Mucosa of rectum (tissue), 2 donors: ENCODE data around the gene PARG.
"Not testable (repeated sequence)": the region's sequence is repeated elsewhere in the genome, so short reads cannot be mapped to it uniquely, and the experiment has no call there.

ENCODE experiments used
- H3K27ac ChIP-seq, 2 donors: one replicate each; pipeline ENCODE4 v1.7.0; 2013; ENCODE audit warnings: inconsistent platforms in 2 of 2, low read depth in 2 of 2, low read length in 2 of 2
- H3K27me3 ChIP-seq, 2 donors: one replicate each; pipeline ENCODE4 v1.7.0; 2013; ENCODE audit warnings: low read length in 2 of 2; ENCODE audit not compliant: control insufficient read depth in 2 of 2, insufficient read depth in 2 of 2
- H3K36me3 ChIP-seq, 2 donors: one replicate each; pipeline ENCODE4 v1.7.0; 2013; ENCODE audit warnings: low read length in 2 of 2; ENCODE audit not compliant: control insufficient read depth in 2 of 2, insufficient read depth in 2 of 2
- H3K4me1 ChIP-seq, 2 donors: one replicate each; pipeline ENCODE4 v1.7.0; 2013; ENCODE audit warnings: low read length in 2 of 2, mild to moderate bottlenecking in 1 of 2; ENCODE audit not compliant: control insufficient read depth in 2 of 2, insufficient read depth in 2 of 2
- H3K4me3 ChIP-seq, 2 donors: one replicate each; pipeline ENCODE4 v1.7.0; 2013; ENCODE audit warnings: low read length in 2 of 2
- H3K9ac ChIP-seq, 2 donors: one replicate each; pipeline ENCODE4 v1.7.0; 2013; ENCODE audit warnings: low read length in 2 of 2, low read depth in 1 of 2, mild to moderate bottlenecking in 1 of 2
- H3K9me3 ChIP-seq, 2 donors: one replicate each; pipeline ENCODE4 v1.7.0; 2013; ENCODE audit warnings: low read length in 2 of 2; ENCODE audit not compliant: control insufficient read depth in 2 of 2
- donor health status: healthy.
- donor health status: Normal muscosa, but diverticular disease.

Gene PARG

DNA sequence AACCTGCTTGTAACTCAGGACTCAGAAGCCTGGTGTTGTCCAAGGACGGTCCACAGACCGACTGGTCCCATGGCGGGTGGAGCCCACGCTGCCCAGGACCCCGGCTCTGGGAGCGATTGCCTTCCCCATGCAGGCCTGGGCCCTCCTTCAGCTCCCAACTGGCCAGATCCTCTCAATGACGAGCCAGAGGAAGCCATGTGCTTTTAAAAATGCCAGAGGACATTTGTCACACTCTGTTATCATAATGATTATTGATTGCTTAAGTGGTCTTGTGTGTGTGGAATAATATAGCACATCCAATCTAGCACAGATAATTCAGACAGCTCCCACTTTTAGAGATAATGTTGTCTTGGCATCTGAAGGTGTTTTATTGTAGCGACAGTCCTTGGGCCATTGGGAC, 157.1 kb downstream of the PARG start:
- Histone ChIP-seq H3K36me3 (no peaks in the 10 kb centered on the region), H3K9me3 (no peaks in the 10 kb centered on the region), H3K9ac (no peak overlapping the region), H3K4me1 (no peaks in the 10 kb centered on the region), H3K27me3 (peaks cover 0 to 2% of the 10 kb centered on the region in 2 donors), H3K4me3 (no peak overlapping the region), H3K27ac (no peak overlapping the region)

DNA sequence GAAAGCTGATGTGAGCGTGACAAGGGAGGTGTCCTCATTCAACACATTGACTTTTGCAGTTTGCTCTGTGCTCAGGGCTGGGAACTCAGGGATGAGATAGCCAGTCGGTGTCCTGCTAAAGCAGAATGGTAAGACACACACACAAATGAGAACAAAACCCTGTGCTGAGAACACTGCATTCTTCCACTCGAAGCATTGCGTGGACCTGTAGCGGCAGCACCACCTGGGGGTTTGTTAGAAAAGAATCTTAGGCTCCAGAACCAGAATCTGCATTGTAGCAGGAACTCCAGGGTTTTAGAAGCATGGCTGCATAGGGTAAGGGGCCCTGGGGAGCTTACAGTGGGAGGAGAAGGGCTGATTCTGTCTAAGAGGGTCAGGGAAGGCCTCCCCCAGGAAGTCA, 158.2 kb downstream of the PARG start:
- Histone ChIP-seq H3K9ac (no peak overlapping the region), H3K4me1 (no peaks in the 10 kb centered on the region), H3K27ac (no peak overlapping the region), H3K27me3 (peaks cover 0 to 2% of the 10 kb centered on the region in 2 donors), H3K36me3 (no peaks in the 10 kb centered on the region), H3K4me3 (no peak overlapping the region), H3K9me3 (no peaks in the 10 kb centered on the region)

DNA sequence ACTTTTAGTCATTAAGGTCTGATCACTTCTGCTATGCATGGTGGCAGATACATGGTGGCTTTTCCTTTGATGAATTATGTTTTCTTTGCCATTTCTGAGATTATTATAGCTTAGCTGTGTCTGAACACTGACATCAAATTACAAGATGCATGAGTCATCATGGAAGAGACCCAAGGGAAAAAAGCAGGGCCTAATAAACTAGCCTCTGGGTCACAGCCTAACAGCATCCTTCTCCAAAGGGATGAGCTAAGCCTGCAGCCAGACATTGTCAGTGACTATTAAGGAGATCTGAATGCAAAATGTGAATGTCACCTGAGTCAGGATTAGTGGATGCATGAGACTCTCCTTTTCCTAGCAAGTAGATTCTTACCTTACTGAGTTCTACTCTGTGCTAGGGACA, 160.6 kb downstream of the PARG start:
- Histone ChIP-seq H3K27ac (no peak overlapping the region), H3K9me3 (no peaks in the 10 kb centered on the region), H3K9ac (no peak overlapping the region), H3K4me1 (no peaks in the 10 kb centered on the region), H3K27me3 (no peaks in the 10 kb centered on the region), H3K36me3 (no peaks in the 10 kb centered on the region), H3K4me3 (no peak overlapping the region)

DNA sequence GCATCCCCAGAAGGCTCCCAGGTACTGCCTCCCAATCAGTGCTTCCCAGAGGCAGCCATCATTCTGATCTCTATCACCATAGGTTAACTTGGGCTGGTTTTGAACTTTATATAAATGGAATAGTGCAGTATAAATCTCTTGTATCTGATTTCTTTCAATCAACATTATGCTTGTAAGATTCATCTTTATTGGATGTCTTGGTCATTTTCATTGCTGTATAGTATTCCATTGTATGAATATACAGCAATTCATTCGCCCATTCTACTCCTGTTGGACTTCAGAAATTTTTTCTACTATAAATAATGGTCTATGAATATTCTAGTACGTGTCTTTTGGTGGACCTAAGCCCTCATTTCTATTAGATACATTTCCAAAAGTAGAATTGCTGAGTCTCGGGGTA, 163.6 kb downstream of the PARG start:
- Histone ChIP-seq H3K27ac (no peak overlapping the region), H3K9me3 (no peaks in the 10 kb centered on the region), H3K4me3 (no peak overlapping the region), H3K4me1 (no peaks in the 10 kb centered on the region), H3K36me3 (no peaks in the 10 kb centered on the region), H3K9ac (no peak overlapping the region), H3K27me3 (no peaks in the 10 kb centered on the region)

DNA sequence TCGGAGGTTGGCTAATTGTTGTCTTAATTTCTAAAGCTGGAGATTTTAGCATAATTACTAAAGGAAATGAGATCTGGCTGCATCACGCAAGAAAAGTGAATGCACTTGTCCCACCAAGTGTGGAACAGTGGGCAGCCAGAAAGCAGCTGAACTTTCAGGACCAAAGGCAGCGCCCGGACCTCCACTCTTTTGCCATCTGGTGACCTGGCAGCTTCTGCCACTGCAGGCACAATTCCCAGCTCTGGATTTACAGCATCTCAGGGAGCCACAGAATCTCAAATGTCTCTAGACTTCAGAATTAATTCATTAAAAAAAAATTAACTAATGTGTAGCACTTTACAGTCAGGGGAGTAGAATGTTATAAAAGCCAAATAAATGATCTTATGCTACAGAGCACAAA, 165.0 kb downstream of the PARG start:
- Histone ChIP-seq H3K27ac (no peak overlapping the region), H3K4me1 (no peaks in the 10 kb centered on the region), H3K9ac (no peak overlapping the region), H3K4me3 (no peak overlapping the region), H3K27me3 (no peaks in the 10 kb centered on the region), H3K36me3 (no peaks in the 10 kb centered on the region), H3K9me3 (no peaks in the 10 kb centered on the region)

DNA sequence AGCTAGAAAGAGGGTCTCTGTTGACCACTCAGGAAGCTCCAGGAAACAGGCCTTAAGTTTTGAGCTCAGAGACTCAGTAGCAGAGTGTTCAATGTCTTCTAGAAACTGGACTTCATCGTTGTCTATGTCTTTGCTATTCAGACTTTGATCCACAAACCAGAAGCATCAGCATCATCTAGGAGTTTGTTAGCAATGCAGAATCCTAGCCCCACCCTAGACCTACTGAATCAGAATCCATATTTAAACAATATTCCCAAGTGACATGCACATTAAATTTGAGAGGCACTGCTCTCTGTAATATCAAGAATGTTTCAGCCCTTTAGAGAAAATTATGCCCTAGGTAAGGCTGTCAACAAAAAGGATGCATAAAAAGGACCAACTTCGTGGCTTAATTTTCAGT, 166.8 kb downstream of the PARG start:
- Histone ChIP-seq H3K27me3 (no peaks in the 10 kb centered on the region), H3K4me3 (no peak overlapping the region), H3K4me1 (no peaks in the 10 kb centered on the region), H3K36me3 (no peaks in the 10 kb centered on the region), H3K27ac (no peak overlapping the region), H3K9ac (no peak overlapping the region), H3K9me3 (no peaks in the 10 kb centered on the region)

DNA sequence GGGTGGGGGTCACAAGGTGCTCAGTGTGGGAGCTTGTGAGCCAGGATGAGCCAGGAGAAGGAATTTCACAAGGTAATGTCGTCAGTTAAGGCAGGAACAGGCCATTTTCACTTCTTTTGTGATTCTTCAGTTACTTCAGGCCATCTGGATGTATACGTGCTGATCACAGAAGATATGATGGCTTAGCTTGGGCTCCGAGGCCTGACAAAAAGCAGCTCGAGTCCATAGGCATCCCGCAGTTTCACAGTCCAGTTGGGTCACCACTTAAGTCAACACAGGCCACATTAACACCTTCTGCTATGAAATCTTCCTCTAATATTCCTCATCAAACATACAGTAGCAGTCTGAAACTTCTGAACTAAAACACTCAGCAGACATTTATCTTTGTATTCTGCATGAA, 168.9 kb downstream of the PARG start:
- not testable (repeated sequence) for H3K36me3 ChIP-seq, H3K27me3 ChIP-seq, H3K27ac ChIP-seq, H3K9me3 ChIP-seq, H3K4me3 ChIP-seq, H3K4me1 ChIP-seq, H3K9ac ChIP-seq

DNA sequence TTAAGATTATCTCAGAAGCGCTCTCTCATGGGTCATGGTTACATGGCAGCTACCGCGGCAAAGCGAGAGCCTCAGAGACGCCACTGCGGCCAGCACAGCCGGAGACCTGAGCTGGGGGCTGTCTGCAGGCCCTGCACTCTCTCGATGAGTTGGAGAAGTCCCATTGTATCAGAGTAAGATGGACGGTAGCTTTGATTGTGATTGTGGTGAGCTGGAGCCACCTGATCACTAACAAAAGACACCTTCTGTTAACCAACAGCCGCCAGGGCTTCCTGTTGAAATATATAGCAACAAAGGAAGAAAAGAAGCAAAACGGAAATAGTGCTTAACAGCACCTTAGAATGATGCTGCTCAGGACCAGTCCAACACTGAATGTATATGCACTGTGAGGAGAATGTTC, 170.8 kb downstream of the PARG start:
- not testable (repeated sequence) for H3K9me3 ChIP-seq, H3K27me3 ChIP-seq, H3K27ac ChIP-seq, H3K36me3 ChIP-seq, H3K4me3 ChIP-seq, H3K4me1 ChIP-seq, H3K9ac ChIP-seq

DNA sequence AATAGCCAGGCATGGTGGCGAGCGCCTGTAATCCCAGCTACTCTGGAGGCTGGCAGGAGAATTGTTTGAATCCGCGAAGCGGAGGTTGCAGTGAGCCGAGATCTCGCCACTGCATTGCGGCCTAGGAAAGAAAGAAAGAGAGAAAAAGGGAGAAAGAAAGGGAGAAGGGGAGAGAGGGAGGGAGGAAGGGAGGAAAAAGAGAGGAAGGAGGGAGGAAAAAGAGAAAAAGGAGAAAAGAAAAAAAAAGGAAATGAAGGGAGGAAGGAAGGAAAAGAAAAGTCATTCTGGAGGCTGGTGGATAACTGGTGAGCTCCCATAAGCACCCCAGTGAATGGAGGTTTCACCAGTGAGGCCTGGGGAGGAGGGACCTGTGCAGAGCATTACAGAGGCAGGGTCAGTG, 172.1 kb downstream of the PARG start:
- no peaks in the 10 kb centered on the region for H3K36me3 ChIP-seq
- peaks cover 0 to 4% of the 10 kb centered on the region in 2 donors for H3K27me3 ChIP-seq
- no peak overlapping the region for H3K9ac ChIP-seq
- H3K9me3 ChIP-seq = no peaks in the 10 kb centered on the region
- H3K4me1 ChIP-seq = no peaks in the 10 kb centered on the region
- no peak overlapping the region for H3K27ac ChIP-seq
- no peak overlapping the region for H3K4me3 ChIP-seq

DNA sequence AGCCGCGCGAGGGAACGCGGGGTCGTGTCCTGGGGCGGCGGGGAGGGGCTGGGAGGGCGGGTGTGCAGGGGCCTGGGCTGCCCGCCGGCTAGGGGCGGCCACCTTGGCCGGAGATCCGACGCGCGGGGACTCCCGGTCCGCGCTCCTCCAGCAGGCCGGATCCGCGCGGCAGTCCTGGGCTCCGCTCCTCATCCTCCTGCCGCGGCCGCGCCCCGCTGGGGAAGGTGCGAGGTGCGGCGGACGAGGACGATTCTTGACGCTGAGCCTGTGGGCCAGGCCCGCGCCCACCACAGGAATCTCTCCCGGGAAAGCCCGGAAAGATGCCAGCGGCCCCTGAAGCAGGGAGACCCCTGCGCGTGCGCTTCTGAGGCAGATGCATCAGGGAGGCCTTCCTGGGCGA, 173.1 kb downstream of the PARG start:
- H3K4me1 ChIP-seq = no peaks in the 10 kb centered on the region
- H3K4me3 ChIP-seq = no peak overlapping the region
- H3K36me3 ChIP-seq = no peaks in the 10 kb centered on the region
- no peak overlapping the region for H3K9ac ChIP-seq
- H3K9me3 ChIP-seq = no peaks in the 10 kb centered on the region
- H3K27me3 ChIP-seq = peaks cover 0 to 4% of the 10 kb centered on the region in 2 donors
- H3K27ac ChIP-seq = no peak overlapping the region

DNA sequence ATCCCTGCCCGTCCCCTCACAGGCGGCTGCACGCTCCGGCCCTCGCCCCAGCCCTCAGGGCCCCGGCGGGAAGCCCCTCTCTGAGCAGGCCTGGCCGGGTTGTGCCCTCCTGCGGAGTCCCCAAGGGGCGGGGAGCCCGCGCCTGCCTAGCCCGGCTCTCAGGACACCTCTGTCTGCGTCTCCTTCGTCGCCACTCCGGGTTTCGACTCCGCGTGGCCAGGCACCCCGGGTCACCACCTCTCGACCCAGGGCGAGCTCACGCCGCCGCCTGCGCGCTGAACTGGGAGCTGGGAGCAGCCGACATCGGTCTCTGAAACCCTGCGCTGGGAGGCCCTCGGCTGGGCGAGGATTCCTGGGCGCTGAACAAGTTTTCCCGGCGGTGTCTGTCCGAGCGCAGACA, 173.5 kb downstream of the PARG start:
- no peak overlapping the region for H3K27ac ChIP-seq
- H3K9ac ChIP-seq = no peak overlapping the region
- H3K36me3 ChIP-seq = no peaks in the 10 kb centered on the region
- peaks cover 0 to 4% of the 10 kb centered on the region in 2 donors for H3K27me3 ChIP-seq
- H3K9me3 ChIP-seq = no peaks in the 10 kb centered on the region
- H3K4me3 ChIP-seq = no peak overlapping the region
- H3K4me1 ChIP-seq = no peaks in the 10 kb centered on the region
